ENCODE results near the gene SLC34A1. TPM values are rescaled to one million over a fixed set of nuclear protein-coding genes. Genes with fewer than 3 reads are reported as not detected.
"Not testable (repeated sequence)": the region's sequence is repeated elsewhere in the genome, so short reads cannot be mapped to it uniquely, and the experiment has no call there.

The SLC34A1 gene
- total RNA-seq, 2 donors from 2014 or later, result 0.07 to 0.19 TPM

DNA sequence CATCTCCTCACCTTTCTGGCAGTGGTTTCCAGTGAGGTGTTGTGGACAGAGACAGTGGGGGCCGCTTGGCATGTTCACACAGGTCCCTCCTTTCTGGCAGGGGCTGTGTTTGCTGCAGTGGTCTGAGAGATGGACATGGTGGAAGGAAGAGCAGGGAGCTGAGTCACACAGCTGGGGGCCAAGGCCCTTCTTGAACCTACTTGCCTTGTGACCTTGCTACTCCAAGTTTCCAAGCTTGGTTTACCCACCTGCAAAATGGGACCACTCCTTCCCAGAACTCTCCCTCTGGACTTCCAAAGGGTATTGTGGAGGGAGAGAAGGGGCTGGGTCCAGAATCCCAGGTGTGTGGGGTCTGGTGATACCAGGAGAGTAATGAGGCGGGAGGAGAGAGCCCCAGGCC lies 21.1 kb downstream of the SLC34A1 start:
- ATAC-seq (no peak), DNase-seq (ENCODE audit: low spot score in 2 of 2) (no peak)
- H3K36me3 Mint-ChIP-seq, result peaks cover 0 to 4% of the 10 kb centered on the region in 2 donors
- no peaks in the 10 kb centered on the region for H3K9me3 Mint-ChIP-seq
- H3K27ac Mint-ChIP-seq, result peak overlapping the region in 1 of 2 donors; percentile 31

DNA sequence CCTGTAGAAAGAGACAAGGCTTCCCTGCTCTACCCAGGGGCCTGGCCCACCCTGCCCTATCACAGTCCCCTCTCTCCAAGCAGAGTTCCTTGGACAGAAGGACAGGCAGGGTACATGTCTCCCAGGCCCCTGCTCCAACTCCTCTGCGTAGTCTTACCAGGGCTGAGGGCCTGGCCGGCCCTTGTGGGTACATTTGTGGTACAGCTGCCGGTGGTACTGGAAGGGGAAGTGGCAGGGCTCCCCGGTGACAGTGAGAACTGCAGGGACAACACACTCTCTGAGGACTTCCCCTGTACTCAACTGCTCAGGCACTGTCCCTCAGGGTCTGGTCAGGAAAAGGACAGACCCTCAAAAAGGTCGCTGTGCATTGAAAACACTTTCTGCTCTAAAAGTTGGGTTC lies 21.6 kb downstream of the SLC34A1 start:
- Mint-ChIP-seq H3K9me3 (no peaks in the 10 kb centered on the region), H3K36me3 (peaks cover 0 to 4% of the 10 kb centered on the region in 2 donors), H3K27ac (no peak overlapping the region)
- ATAC-seq (no peak), DNase-seq (ENCODE audit: low spot score in 2 of 2) (no peak)

DNA sequence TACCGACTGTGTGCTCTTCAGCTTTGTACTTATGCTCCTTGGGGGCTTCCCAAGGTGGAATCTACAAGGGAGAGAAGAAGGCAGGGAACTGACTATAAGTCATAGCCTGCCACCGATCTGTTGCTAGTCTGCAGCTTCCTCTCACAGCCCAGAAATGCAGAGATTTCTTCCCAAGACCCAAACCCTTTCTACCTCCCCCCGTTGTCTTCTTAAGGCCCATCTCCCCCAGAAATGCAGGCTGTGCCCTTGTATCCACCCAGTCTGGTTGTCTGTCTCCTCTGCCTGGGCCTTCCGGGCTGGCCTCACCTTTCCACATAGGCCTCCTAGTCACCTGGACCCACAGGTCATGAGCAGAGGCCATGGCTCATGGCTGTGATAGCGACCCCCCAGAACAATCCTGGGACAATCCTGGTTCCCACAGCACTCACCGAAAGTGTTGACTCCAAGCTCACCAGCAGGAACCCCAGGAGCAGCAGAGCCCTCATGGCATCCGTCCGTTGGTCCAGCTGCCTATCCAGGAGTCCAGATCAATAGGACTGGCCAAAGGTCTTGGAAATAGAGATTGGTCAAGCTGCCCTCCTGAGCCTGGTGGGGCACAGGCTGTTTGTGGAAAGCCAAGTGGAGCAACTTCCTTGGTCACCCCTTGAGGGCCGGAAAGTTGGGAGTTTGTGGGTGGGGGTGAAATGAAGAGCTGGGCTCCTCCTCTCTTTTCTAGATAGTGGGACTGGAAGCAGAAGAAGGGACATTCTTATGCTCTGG lies 25.0 kb downstream of the SLC34A1 start, which contains the start of gene F12:
F12 (minus strand) TSS at position 522 of the 759 bp plus-strand sequence; CDS start at position 485, 37 bp downstream.
- no peaks in the 10 kb centered on the region for H3K36me3 Mint-ChIP-seq
- H3K9me3 Mint-ChIP-seq, result no peaks in the 10 kb centered on the region
- no peak for DNase-seq (ENCODE audit: low spot score in 2 of 2)
- H3K27ac Mint-ChIP-seq, result no peak within 1 kb of the TSS
- ATAC-seq, result no peak

DNA sequence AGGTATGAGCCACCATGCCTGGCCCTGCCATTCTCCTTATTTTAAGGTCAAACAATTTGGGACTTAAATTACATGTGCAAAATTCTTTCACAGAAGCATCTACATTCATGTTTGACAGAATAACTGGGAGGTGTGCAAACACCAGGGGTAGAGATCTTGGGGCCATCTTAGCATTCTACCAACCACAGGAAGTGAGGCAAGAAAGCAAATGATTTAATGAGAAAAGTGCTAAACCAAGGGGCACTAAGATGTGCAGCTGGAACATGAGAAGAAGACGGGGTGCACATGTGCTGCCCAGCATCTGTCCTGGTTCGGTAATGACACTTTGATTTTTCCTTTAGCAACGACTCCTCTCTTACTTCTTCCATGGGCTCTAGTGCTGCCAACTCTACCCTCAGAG lies 26.3 kb downstream of the SLC34A1 start:
- DNase-seq (ENCODE audit: low spot score in 2 of 2), result no peak
- no peaks in the 10 kb centered on the region for H3K36me3 Mint-ChIP-seq
- no peak for ATAC-seq
- H3K27ac Mint-ChIP-seq, result no peak overlapping the region
- no peaks in the 10 kb centered on the region for H3K9me3 Mint-ChIP-seq

DNA sequence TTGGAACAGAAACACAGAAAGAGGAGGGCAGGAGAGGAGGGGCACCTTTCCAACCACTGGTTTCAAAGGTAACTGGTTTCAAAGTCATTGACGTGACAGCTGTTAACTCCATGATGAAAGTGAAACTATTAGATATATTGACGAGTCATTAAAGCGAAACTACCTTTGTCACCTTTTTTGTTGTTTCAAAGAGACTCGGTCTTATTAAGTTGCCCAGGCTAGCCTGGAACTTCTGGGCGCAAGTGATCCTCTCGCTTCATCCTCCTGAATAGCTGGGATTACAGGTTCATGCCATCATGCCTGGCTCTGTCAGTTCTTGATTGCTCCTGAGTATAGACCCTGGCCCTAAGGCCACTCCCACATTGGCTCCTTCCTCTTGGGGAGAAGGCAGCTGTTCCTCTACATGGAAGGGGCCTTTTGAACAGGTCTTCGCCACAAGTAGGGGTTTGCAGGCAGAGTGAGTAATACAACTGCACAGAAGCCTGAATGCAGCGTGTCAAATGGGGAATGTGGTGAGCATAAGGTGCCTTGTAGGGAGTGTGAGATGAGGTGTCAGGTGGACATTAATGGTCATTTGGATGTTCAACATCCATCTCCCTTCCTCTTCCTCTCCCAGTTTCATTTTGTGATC lies 28.5 kb downstream of the SLC34A1 start:
- Mint-ChIP-seq H3K36me3 (no peaks in the 10 kb centered on the region), H3K27ac (peak overlapping the region in 1 of 2 donors; percentile 65), H3K9me3 (no peaks in the 10 kb centered on the region)
- ATAC-seq (peak; percentile 73 to 78), DNase-seq (ENCODE audit: low spot score in 2 of 2) (no peak)

DNA sequence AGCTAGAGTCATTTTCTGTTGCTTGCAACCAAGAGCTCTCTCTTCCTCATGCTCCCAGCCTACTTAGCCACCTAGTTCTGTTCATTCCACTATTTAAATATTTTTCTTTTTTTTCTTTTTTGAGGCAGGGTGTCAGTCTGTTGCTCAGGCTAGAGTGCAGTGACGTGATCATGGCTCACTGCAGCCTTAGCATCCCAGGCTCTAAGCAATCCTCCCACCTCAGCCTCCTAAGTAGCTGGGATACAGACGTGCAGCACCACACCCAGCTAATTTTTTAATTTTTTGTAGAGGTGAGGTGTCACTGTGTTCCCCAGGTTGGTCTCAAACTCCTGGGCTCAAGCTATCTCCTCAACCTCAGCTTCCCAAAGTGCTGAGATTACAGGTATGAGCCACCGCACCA lies 30.2 kb downstream of the SLC34A1 start:
- ATAC-seq (no peak), DNase-seq (ENCODE audit: low spot score in 2 of 2) (no peak)
- H3K36me3 Mint-ChIP-seq, result no peaks in the 10 kb centered on the region
- H3K27ac Mint-ChIP-seq, result no peak overlapping the region
- no peaks in the 10 kb centered on the region for H3K9me3 Mint-ChIP-seq

DNA sequence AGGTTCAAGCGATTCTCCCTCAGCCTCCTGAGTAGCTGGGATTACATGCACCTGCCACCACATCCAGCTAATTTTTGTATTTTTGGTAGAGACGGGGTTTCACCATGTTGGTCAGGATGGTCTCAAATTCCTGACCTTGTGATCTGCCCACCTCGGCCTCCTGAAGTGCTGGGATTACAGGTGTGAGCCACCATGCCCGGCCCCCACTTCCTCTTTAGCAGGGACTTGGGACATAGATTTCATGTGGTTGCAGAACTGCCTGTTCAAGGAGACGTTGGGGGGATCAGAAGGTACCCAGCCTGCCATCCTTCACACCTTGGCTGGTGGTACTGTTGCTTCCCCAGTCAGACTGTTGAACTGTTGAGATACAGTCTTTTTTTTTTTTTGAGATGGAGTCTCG lies 32.8 kb downstream of the SLC34A1 start:
- H3K9me3 Mint-ChIP-seq; H3K27ac Mint-ChIP-seq; H3K36me3 Mint-ChIP-seq; ATAC-seq; DNase-seq (ENCODE audit: low spot score in 2 of 2): not testable (repeated sequence)

DNA sequence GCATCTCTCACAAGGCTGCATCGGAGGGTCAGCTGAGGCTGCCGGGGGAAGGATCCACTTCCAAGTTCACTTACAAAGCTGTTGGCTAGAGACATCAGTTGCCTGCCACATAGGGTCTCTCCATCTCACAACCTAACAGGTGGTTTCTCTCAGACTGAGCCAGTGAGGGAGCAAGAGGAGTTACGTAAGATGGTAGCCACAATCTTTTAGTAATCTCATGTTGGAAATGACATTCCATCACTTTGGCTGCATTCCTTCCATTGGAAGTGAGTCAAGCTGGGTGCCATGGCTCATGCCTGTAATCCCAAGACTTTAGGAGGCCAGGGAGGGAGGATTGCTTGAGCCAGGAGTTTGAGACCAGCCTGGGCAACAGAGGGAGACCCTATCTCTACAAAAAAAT lies 34.8 kb downstream of the SLC34A1 start:
- DNase-seq (ENCODE audit: low spot score in 2 of 2), result no peak
- no peaks in the 10 kb centered on the region for H3K36me3 Mint-ChIP-seq
- no peak for ATAC-seq
- H3K27ac Mint-ChIP-seq, result no peak overlapping the region
- no peaks in the 10 kb centered on the region for H3K9me3 Mint-ChIP-seq

DNA sequence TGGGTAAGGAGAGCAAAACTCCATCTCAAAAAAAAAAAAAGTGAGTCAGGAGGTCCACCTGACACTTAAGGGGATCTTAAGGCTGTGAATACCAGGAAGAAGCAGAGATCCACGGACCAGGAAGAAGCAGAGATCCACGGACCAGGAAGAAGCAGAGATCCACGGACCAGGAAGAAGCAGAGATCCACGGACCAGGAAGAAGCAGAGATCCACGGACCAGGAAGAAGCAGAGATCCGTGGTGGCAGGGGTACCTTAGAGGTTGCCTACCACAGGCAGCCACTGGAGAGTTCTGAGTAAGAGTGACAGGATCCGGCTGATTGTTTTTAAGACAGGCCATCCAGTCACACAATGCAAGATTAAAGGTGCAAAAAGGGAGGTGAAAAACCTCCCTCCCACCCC lies 36.2 kb downstream of the SLC34A1 start:
- ATAC-seq; H3K27ac Mint-ChIP-seq; DNase-seq (ENCODE audit: low spot score in 2 of 2); H3K36me3 Mint-ChIP-seq; H3K9me3 Mint-ChIP-seq: not testable (repeated sequence)

DNA sequence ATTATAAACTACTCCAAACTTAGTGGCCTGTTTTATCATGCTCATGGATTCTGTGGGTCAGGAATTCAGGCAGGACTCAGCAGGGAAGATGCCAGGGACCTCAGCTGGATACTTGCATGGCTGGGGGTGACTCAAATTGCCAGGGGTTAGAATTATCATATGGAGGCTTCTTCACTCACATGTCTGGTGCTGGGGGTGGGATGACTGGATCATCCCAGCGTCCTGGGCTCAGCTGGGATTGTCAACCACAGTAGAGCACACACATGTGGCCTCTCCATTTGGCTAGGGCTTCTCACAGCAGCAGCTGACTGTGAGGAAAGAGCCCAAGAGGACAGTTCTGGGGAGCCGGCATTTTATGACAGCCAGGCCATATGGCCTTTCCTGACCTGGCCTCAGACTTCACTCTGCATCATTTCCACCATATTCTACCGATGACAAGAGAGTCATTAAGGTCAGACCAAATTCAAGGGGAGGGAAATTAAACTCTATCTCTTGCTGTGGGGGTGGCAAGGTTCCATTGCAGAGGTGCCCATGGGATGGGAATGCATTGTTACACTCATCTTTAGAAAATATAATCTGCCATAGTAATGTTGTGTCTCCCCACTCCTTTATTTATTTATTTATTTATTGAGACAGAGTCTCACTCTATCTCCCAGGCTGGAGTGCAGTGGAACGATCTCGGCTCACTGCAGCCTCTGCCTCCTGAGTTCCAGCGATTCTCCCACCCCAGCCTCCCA lies 37.0 kb downstream of the SLC34A1 start:
- Mint-ChIP-seq H3K36me3 (no peaks in the 10 kb centered on the region), H3K27ac (no peak overlapping the region), H3K9me3 (no peaks in the 10 kb centered on the region)
- ATAC-seq (no peak), DNase-seq (ENCODE audit: low spot score in 2 of 2) (no peak)

DNA sequence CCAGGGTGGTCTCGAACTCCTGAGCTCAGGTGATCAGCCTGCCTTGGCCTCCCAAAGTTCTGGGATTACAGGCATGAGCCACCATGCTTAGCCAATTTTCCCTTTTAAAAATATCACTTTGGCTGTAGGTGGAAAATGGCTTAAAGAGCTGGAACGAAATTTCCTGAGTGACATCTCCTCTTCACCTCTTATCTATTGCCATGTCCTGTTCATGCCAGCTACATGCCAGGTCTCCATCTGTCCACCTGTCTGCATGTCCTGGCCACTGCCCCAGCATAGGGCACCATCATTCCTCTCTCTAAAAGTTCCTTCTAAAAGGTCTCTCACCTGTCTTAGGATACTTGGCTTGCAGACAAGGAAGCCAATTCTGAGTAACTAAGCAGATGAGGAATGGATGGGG lies 39.4 kb downstream of the SLC34A1 start:
- H3K27ac Mint-ChIP-seq, result no peak overlapping the region
- H3K9me3 Mint-ChIP-seq, result no peaks in the 10 kb centered on the region
- no peak for ATAC-seq
- DNase-seq (ENCODE audit: low spot score in 2 of 2), result no peak
- H3K36me3 Mint-ChIP-seq, result peaks cover 9 to 16% of the 10 kb centered on the region in 2 donors

DNA sequence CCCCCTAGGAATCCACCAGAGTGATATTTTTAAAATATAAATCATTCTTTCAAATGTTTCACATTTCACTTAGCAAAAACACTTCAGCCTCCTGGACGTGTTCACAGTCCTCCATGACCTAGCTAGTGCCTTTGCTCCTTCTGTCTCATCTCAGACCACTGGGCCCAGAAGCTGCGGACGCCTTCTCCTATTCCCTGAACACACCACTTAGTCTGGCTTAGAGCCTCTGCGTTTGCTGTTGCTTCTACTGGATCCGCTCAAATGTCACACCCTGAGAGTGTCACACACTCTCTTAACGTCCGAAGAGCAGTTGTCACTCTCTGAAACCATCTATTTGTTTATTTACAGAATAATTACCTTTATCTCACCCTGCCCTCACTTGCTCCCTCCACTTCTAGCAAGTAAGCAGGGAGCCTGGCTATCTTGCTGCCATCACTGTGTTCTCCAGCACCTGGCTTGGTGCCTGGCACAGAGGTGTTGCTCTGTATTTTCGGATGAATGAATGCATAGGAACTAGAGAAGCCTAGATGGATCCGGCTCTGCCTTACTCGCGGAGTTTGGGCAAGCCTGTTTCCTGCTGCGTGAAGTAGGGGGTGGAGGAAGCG lies 41.1 kb downstream of the SLC34A1 start:
- Mint-ChIP-seq H3K27ac (peak overlapping the region; percentile 2 to 85), H3K9me3 (no peaks in the 10 kb centered on the region), H3K36me3 (peaks cover 10 to 21% of the 10 kb centered on the region in 2 donors)
- DNase-seq (ENCODE audit: low spot score in 2 of 2) (peak in 1 of 2 donors; percentile 54), ATAC-seq (no peak)

DNA sequence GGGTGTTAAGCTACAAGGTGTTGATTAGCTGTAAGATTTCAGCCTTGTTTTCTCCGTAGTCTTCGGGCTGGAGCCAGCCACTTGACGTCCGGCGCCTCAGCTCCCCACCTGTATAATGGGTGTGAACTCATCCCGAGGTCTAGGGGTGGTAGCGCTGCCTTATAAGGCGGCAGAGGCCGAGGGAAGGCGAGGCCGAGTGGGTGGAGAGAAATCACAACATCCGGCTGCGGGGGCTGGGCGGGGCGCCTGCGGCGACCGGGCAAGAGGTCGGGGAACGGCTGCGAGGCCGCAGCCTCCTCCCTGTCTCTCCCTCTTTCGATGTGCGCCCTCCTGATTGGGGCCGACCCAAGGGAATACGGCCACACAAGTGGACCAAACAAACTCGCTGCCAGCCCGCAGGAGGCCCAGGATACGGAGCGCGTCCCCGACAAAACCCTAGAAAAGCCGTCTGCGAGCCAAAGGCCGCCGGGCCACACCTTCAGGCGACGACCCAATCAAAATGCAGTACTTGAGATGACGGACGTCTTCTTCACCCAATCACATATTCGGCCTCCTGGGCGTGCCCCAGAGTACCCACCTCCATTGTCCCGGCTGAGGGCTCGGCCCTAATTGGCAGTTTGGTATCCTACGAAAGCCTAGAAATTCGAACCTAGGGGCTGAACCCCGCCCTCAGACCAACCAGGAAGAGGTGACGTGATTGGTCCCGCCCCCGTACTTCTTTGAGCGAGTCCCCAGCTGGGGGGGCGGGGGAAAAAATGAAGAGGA lies 41.7 kb downstream of the SLC34A1 start:
- Mint-ChIP-seq H3K27ac (peak overlapping the region; percentile 85 to 96), H3K9me3 (no peaks in the 10 kb centered on the region), H3K36me3 (peaks cover 17 to 21% of the 10 kb centered on the region in 2 donors)
- DNase-seq (ENCODE audit: low spot score in 2 of 2), result peak; percentile 99 to 100
- peak; percentile 79 to 84 for ATAC-seq

DNA sequence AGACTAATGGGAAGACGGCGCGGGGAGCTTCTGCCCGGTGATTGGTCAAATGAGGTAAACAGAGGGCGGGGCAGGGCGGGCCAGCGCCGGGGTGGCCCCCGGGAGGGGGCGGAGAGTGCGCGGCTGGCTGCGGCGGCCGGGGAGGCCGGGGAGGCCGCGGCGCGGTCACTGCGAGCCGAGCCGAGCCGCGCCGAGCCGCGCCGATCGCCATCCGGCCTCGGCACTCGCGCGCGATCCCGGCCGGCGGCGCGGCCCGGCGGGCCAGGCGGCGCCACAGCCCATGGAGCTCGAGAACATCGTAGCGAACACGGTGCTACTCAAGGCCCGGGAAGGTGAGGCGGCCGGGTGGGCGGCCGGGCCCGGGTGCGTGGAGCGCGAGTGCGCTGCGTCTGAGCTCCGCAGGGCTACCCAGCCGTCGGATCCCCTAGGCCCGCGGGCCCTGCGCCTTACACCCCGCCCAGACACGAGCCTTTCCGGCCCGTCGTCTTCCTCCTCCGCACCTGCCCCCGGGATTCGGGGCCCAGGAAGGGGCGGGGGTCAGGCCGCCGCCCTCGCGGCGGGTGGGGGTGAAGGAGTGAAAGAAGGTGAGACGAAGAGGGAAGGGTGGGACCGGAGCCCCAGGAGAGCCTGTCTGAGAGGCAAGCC lies 42.5 kb downstream of the SLC34A1 start, which contains the start of gene GRK6:
GRK6 (plus strand) TSS at position 111 of the 645 bp plus-strand sequence; CDS start at position 281, 170 bp downstream.
- ATAC-seq, result peak in 1 of 2 donors; percentile 69
- DNase-seq (ENCODE audit: low spot score in 2 of 2), result peak in 1 of 2 donors; percentile 67
- peak within 1 kb of the TSS; percentile 85 to 96 for H3K27ac Mint-ChIP-seq
- H3K36me3 Mint-ChIP-seq, result peaks cover 21 to 23% of the 10 kb centered on the region in 2 donors
- H3K9me3 Mint-ChIP-seq, result no peaks in the 10 kb centered on the region

DNA sequence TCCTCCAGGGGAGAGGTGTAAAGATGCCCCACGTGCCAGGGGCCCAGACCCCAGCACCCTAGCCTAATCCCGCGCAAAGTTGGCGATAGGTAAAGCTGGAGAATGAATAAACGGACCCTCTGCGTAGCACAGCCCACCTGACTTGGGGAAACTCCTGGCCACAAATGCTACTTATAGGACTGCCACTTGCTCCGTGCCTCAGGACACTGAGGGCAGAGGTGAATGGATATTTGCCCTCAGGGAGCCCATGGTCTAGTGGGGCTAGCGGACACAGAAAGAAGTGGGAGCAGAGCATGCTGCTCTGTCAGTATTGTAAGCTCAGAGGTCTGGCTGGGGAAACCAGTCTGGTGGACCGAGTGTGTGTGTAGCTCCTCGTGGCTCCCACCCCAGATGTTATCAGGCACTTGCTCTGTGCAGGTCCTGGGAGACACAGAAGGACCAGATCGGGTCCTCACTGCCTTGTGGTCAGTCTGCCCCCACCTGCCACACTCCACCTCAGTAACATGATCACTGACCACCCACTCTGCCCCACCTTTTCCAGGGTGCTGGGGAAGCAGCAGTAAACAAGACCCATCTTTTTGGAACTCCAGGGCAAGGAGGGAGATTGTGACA lies 43.1 kb downstream of the SLC34A1 start:
- DNase-seq (ENCODE audit: low spot score in 2 of 2) (no peak), ATAC-seq (no peak)
- peaks cover 21 to 28% of the 10 kb centered on the region in 2 donors for H3K36me3 Mint-ChIP-seq
- H3K27ac Mint-ChIP-seq, result peak overlapping the region; percentile 85 to 96
- no peaks in the 10 kb centered on the region for H3K9me3 Mint-ChIP-seq

All from activated naive CD4-positive, alpha-beta T cell treated with anti-CD3 and anti-CD28 coated beads, Interleukin-2, amount 50 U/mL, for 72 hours (primary cell).